ENCODE results near the gene SASS6. TPM values are rescaled to one million over a fixed set of nuclear protein-coding genes. Genes with fewer than 3 reads are reported as not detected.

Gene SASS6
- total and polyA plus RNA-seq, 10 of the 15 experiments (the other 5 are each of a cell fraction or from before 2014, with no cell fraction given): 6.6 to 17.9 (median 10.2) TPM

- no peak for TF ChIP-seq SMC3 (IDR thresholded peaks at IDR 0.05; ENCODE audit: borderline replicate concordance, low read length)
Measured at GRCh38 chr1:100039591-100039990, 93.1 kb downstream of the SASS6 start (continued).

- Histone ChIP-seq H3K9me3 (replicated peaks; ENCODE audit: control insufficient read depth, insufficient read depth, low read length) (no peaks in the 10 kb centered on the region; the same call in 1 of the 3 replicates), H3K4me3 (peak overlapping the region; percentile 92), H3K27ac (ENCODE audit: control insufficient read depth, insufficient read depth) (peak overlapping the region; percentile 97), H3K9ac (ENCODE audit: control insufficient read depth, insufficient read depth, low read length) (peak overlapping the region; percentile 96), H2AFZ (ENCODE audit: control insufficient read depth, low read depth, low read length) (peak overlapping the region; percentile 39), H3K79me2 (ENCODE audit: control insufficient read depth, insufficient read depth, low read length) (peaks cover 87% of the 10 kb centered on the region), H4K20me1 (ENCODE audit: control insufficient read depth, insufficient read depth) (no peaks in the 10 kb centered on the region), H3K4me2 (ENCODE audit: control insufficient read depth, insufficient read depth) (peak overlapping the region; percentile 40), H3K36me3 (ENCODE audit: control insufficient read depth in 2 of 2, insufficient read depth in 2 of 2, low read length in 1 of 2) (peaks cover 0 to 2% of the 10 kb centered on the region in 2 experiments; a peak in 1 of 4 replicates), H3K27me3 (replicated peaks in 1 of 2; ENCODE audit: control insufficient read depth in 2 of 2, insufficient read depth in 2 of 2, low read length in 1 of 2) (no peaks in the 10 kb centered on the region), H3K4me1 (ENCODE audit: control insufficient read depth, insufficient read depth, low read length) (peaks cover 19% of the 10 kb centered on the region)
- CTCF ChIA-PET: interaction anchor here (1.2 to 1.5 kb wide), 3 partner anchors 12 to 417 kb away, joined by 3 to 5 read pairs (median 4); no protein-coding TSS in a partner anchor
- POLR2A ChIA-PET: interaction anchor here (0.6 to 4.1 kb wide), 9 partner anchors 9 to 448 kb away, joined by 3 to 41 read pairs (median 3); partner anchors contain the start of genes SASS6 and TRMT13
- in situ Hi-C loops (cut with MboI) (loop anchor here (5.0 kb wide), 1 partner anchor 231 kb away; no protein-coding TSS in a partner anchor), intact Hi-C loops (cut with micrococcal nuclease; ENCODE audit: unreplicated experiment) (loop anchor here (2.0 to 10.0 kb wide), 8 partner anchors 38 to 496 kb away; partner anchors contain the start of genes CDC14A, DBT, GPR88 and RTCA)
- FAIRE-seq (peak; percentile 75), DNase-seq (ENCODE audit: low read depth, low spot score) (no peak), ATAC-seq (peak; percentile 49)
- SMC1A ChIA-PET (ENCODE audit: uncharacterized antibody, unreplicated experiment): interaction anchor here (0.8 to 3.9 kb wide), 9 partner anchors 8 to 94 kb away, joined by 3 to 40 read pairs (median 4); partner anchors contain the start of genes SASS6 and TRMT13
- BruUV-seq (replicated peaks): no TSS peak
- 1% methylated on average over 37 of the region's 37 CpGs for WGBS (ENCODE audit: insufficient coverage, insufficient replicate concordance, low lambda C conversion rate, missing lambda C conversion rate)
- RAD21 ChIA-PET (ENCODE audit: unreplicated experiment): interaction anchor here (1.0 to 1.3 kb wide), 9 partner anchors 9 to 856 kb away, joined by 4 to 7 read pairs (median 4); partner anchors contain the start of genes EXTL2, SASS6 and TRMT13
- TF ChIP-seq RBBP5 (conservative IDR thresholded peaks at IDR 0.05): no peak
- TF ChIP-seq ETV6 (conservative IDR thresholded peaks at IDR 0.05 in 1 of 2, IDR thresholded peaks at IDR 0.05 in 1 of 2; ENCODE audit: borderline replicate concordance in 1 of 2, low read depth in 1 of 2): peak in 1 of 2 experiments; percentile 88; a peak in 2 of 4 replicates
- TF ChIP-seq ASH2L (IDR thresholded peaks at IDR 0.05; ENCODE audit: borderline replicate concordance, low read depth): no peak; the same call in 1 of the 2 replicates
- TF ChIP-seq NKRF (conservative IDR thresholded peaks at IDR 0.05): peak; percentile 78
- peak; percentile 35; the same call in 1 of the 2 replicates for TF ChIP-seq ZNF687 (IDR thresholded peaks at IDR 0.05)
- no peak for TF ChIP-seq CHD2 (IDR thresholded peaks at IDR 0.05; ENCODE audit: borderline replicate concordance, low read depth, low read length)
- 0 out of 2 replicates have a peak, but pooled peaks have one; percentile 23 for TF ChIP-seq SMARCA5 (IDR thresholded peaks at IDR 0.05)
- TF ChIP-seq SMAD1 (IDR thresholded peaks at IDR 0.05; ENCODE audit: low read depth, partially characterized antibody): no peak
- TF ChIP-seq MLLT1 (IDR thresholded peaks at IDR 0.05): peak; percentile 68
- TF ChIP-seq RB1 (IDR thresholded peaks at IDR 0.05; ENCODE audit: borderline replicate concordance): no peak
- TF ChIP-seq SIN3A (IDR thresholded peaks at IDR 0.05; ENCODE audit: low read depth, low read length): peak; percentile 63; the same call in 1 of the 2 replicates
Measured at GRCh38 chr1:100038660-100039287, 94.0 kb downstream of the SASS6 start.

Data from GM12878 (cell line).